ENCODE measurements around the gene CHMP3.

- TF ChIP-seq CTCF (conservative IDR thresholded peaks at IDR 0.05) (no peak), ZFX (IDR thresholded peaks at IDR 0.05) (no peak)
Observed at GRCh38 chr2:86491088-86491487, 72.2 kb downstream of the CHMP3 start.
